B cell (primary cell): ENCODE measurements around the gene HHAT. TPM values are rescaled to one million over a fixed set of nuclear protein-coding genes. Genes with fewer than 3 reads are reported as not detected.

ENCODE experiments used
- ATAC-seq: fragments of 200-7000 bp; cut with Tn5 transposase; one replicate; pipeline ENCODE4 v1.10.0; 2021; ENCODE audit warnings: low read depth, mild to moderate bottlenecking, moderate number of reproducible peaks, moderate library complexity
- CTCF ChIA-PET: fragments of 350-600 bp; sonication (Branson Sonifier 250); formaldehyde crosslinking; loops from one replicate; lab custom pipeline; 2021; ENCODE audit warnings: antibody characterized with exemption, inconsistent platforms; lab: Charles Lee
- POLR2A ChIA-PET: fragments of 350-600 bp; sonication (Branson Sonifier 250); formaldehyde crosslinking; loops from one replicate; lab custom pipeline; 2021; ENCODE audit warnings: antibody characterized with exemption; lab: Charles Lee
- DNase-seq: peaks from one replicate; pipeline ENCODE4 v3.0.0; 2013
- H2AFZ ChIP-seq: 2 replicates; pipeline ENCODE4 v1.6.1; 2012; ENCODE audit warnings: mild to moderate bottlenecking, low read depth, low read length; ENCODE audit not compliant: insufficient read depth, poor library complexity, severe bottlenecking
- H3K27ac ChIP-seq, 2 donors: 1 replicate in 1 of 2; 2 replicates in 1 of 2; pipeline ENCODE4 v1.5.1; 2012 to 2013; ENCODE audit warnings: low read length in 2 of 2, mild to moderate bottlenecking in 2 of 2, moderate library complexity in 1 of 2
- H3K27me3 ChIP-seq, 4 experiments: fragments of 200-600 bp in 1 of 4; sonication (generic) in 1 of 4; replicated peaks in 1 of 4; 1 replicate in 2 of 4; 2 replicates in 2 of 4; pipeline versions ENCODE4 v1.6.1 to v1.7.0; 2013 to 2016; ENCODE audit warnings: low read length in 3 of 4, mild to moderate bottlenecking in 2 of 4, mixed read lengths in 1 of 4, moderate library complexity in 1 of 4; ENCODE audit not compliant: insufficient read depth in 4 of 4, control insufficient read depth in 3 of 4; ENCODE audit errors: control extremely low read depth in 1 of 4
- H3K36me3 ChIP-seq, 2 experiments: replicated peaks in 1 of 2; 1 replicate in 1 of 2; 2 replicates in 1 of 2; pipeline versions ENCODE4 v1.6.1 to v1.7.1; 2013; ENCODE audit warnings: low read length in 1 of 2; ENCODE audit not compliant: insufficient read depth in 2 of 2, control insufficient read depth in 1 of 2; ENCODE audit errors: control extremely low read depth in 1 of 2, extremely low read depth in 1 of 2
- H3K4me1 ChIP-seq, 2 donors: fragments of 200-600 bp in 1 of 2; sonication (generic) in 1 of 2; 1 replicate in 1 of 2; 2 replicates in 1 of 2; pipeline versions ENCODE4 v1.5.1 to v1.6.1; 2013 to 2017; ENCODE audit warnings: low read length in 2 of 2; ENCODE audit not compliant: control insufficient read depth in 2 of 2, insufficient read depth in 2 of 2
- H3K4me2 ChIP-seq: replicated peaks from 2 replicates; pipeline ENCODE3; 2012; ENCODE audit warnings: mild to moderate bottlenecking, low read depth, low read length; ENCODE audit not compliant: poor library complexity, severe bottlenecking
- H3K4me3 ChIP-seq, 5 experiments: fragments of 200-600 bp in 1 of 5; sonication (generic) in 1 of 5; 1 replicate in 3 of 5; 2 replicates in 2 of 5; pipeline versions ENCODE4 v1.5.1 to v1.7.0; 2011 to 2016; ENCODE audit warnings: low read length in 4 of 5, mild to moderate bottlenecking in 4 of 5, low read depth in 2 of 5, control low read depth in 1 of 5, moderate library complexity in 1 of 5; ENCODE audit not compliant: insufficient read depth in 1 of 5; ENCODE audit errors: control extremely low read depth in 1 of 5, extremely low read depth in 1 of 5
- H3K79me2 ChIP-seq: fragments of 200-600 bp; sonication (generic); one replicate; pipeline ENCODE4 v1.6.0; 2016; ENCODE audit warnings: low read length; ENCODE audit not compliant: control insufficient read depth, insufficient read depth
- H3K9ac ChIP-seq: fragments of 200-600 bp; sonication (generic); 2 replicates; pipeline ENCODE4 v1.6.1; 2017; ENCODE audit warnings: mild to moderate bottlenecking, low read length, moderate library complexity
- H3K9me3 ChIP-seq, 3 donors: one replicate each; pipeline versions ENCODE4 v1.6.1 to v1.7.1; 2013; ENCODE audit warnings: low read length in 2 of 3; ENCODE audit not compliant: control insufficient read depth in 2 of 3, insufficient read depth in 1 of 3; ENCODE audit errors: control extremely low read depth in 1 of 3
- H4K20me1 ChIP-seq: 2 replicates; pipeline ENCODE4 v1.6.0; 2012; ENCODE audit warnings: mild to moderate bottlenecking, low read length; ENCODE audit not compliant: insufficient read depth, control insufficient read depth, poor library complexity, severe bottlenecking
- H3K27ac Mint-ChIP-seq: one replicate; pipeline ENCODE4 v1.8.0; 2021; ENCODE audit warnings: mixed read lengths
- H3K27me3 Mint-ChIP-seq: one replicate; pipeline ENCODE4 v1.8.0; 2021; ENCODE audit warnings: mixed read lengths
- H3K4me1 Mint-ChIP-seq: one replicate; pipeline ENCODE4 v1.8.0; 2021; ENCODE audit warnings: mixed read lengths
- H3K4me3 Mint-ChIP-seq: one replicate; pipeline ENCODE4 v1.8.0; 2021; ENCODE audit warnings: mixed read lengths
- H3K9me3 Mint-ChIP-seq: one replicate; pipeline ENCODE4 v1.8.0; 2022; ENCODE audit warnings: mixed read lengths; ENCODE audit not compliant: insufficient read depth
- CTCF ChIP-seq: fragments of 200-600 bp; IDR thresholded peaks from one replicate; pipeline ENCODE4 v1.8.0; 2022; ENCODE audit warnings: antibody characterized with exemption, mild to moderate bottlenecking
- EZH2 ChIP-seq: IDR thresholded peaks from 2 replicates; pipeline ENCODE4 v1.6.1; 2012; ENCODE audit warnings: borderline replicate concordance, low read depth, mild to moderate bottlenecking, moderate library complexity, low read length; ENCODE audit not compliant: insufficient read depth, poor library complexity, severe bottlenecking
- WGBS: methylation state at CpG from one replicate; pipeline ENCODE4 v1.1.5; 2013; ENCODE audit warnings: missing lambda C conversion rate; ENCODE audit not compliant: insufficient coverage; 5-methylcytosine and 5-hydroxymethylcytosine counted together
- intact Hi-C: fragments of 100-400 bp; cut with micrococcal nuclease; formaldehyde crosslinking; loops from one replicate; pipeline ENCODE4 v1.10.0; 2022
- polyA plus RNA-seq: library from polyadenylated mRNA; depleted of rRNA; stranded (reverse); fragments of >200 nt; gene quantifications from 2 replicates; pipeline ENCODE4 v1.2.3, GENCODE V29; 2012
- total RNA-seq, 2 donors: library from RNA; stranded (reverse); fragments of 120-200 nt in 1 of 2; gene quantifications; 1 replicate in 1 of 2; 2 replicates in 1 of 2; pipeline versions ENCODE4 v1.2.3 to v1.2.4, GENCODE V29; 2013 to 2022

Gene HHAT
- total and polyA plus RNA-seq, 2 donors (not counting 1 experiment from before 2014, with no cell fraction given): 4.0 to 28.2 TPM

DNA sequence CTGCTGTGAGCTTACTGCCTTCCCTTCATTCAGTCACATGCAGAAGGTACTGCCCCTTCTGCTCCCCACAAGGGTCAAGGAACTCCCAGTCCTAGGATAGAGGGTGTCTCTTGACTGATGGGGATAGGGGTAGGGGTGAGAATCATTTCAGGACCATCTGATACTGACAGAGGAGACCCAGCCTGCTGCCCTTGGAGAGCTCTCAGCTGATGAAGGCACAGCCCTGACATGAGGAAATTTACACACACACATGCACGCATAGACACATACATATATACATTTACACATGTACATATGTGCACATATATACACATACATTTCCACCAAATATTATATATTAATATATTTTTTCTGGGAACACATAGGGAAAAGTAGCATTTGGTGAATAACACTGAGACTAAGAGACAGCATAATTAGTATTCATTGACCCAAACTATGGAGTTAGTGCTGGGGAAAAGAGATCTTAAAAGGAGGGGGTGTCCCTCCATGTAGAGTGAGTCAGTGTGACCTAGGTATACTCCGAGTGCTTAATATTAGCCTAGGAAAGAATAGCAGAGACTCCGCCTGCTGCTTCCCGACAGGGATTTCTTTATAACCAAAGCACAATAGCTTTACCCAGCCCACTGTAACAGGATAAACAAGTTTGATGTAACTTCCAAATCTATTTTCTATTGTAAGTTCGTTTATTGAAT lies 27.6 kb upstream of the HHAT start:
- Histone ChIP-seq H3K36me3 (no peaks in the 10 kb centered on the region), H3K27ac (no peak overlapping the region), H3K27me3 (peaks cover 0 to 7% (median 0%) of the 10 kb centered on the region in 4 experiments), H4K20me1 (no peaks in the 10 kb centered on the region), H3K79me2 (no peaks in the 10 kb centered on the region), H3K4me2 (no peak overlapping the region), H3K4me3 (no peak overlapping the region), H3K9me3 (no peaks in the 10 kb centered on the region), H2AFZ (no peak overlapping the region), H3K9ac (no peak overlapping the region), H3K4me1 (no peaks in the 10 kb centered on the region)
- Mint-ChIP-seq H3K4me1 (no peaks in the 10 kb centered on the region), H3K4me3 (no peak overlapping the region), H3K27ac (no peak overlapping the region), H3K9me3 (no peaks in the 10 kb centered on the region), H3K27me3 (peaks cover 38% of the 10 kb centered on the region)
- no peak for TF ChIP-seq CTCF
- no peak for TF ChIP-seq EZH2
- CTCF ChIA-PET: interaction anchor here (0.8 to 1.2 kb wide), 2 partner anchors 10 to 157 kb away, joined by 3 read pairs; no protein-coding TSS in a partner anchor
- DNase-seq: no peak
- ATAC-seq: no peak
- POLR2A ChIA-PET: no interaction called here
- intact Hi-C loops: no loop called here
- no CpG with 5 or more reads among the region's 5 CpGs for WGBS

- ChIA-PET POLR2A (no interaction called here), CTCF (interaction anchor here (0.8 to 1.2 kb wide), 2 partner anchors 9 to 158 kb away, joined by 3 read pairs; no protein-coding TSS in a partner anchor)
- no peaks in the 10 kb centered on the region for H3K4me1 ChIP-seq
- Mint-ChIP-seq H3K27ac (no peak overlapping the region), H3K9me3 (no peaks in the 10 kb centered on the region), H3K4me3 (no peak overlapping the region), H3K4me1 (no peaks in the 10 kb centered on the region), H3K27me3 (peaks cover 34% of the 10 kb centered on the region)
- no peak overlapping the region for H3K4me2 ChIP-seq
- H3K27ac ChIP-seq: no peak overlapping the region
- H3K9me3 ChIP-seq: no peaks in the 10 kb centered on the region
- no peaks in the 10 kb centered on the region for H4K20me1 ChIP-seq
- ATAC-seq (no peak), DNase-seq (no peak)
- intact Hi-C loops: no loop called here
- no peaks in the 10 kb centered on the region for H3K36me3 ChIP-seq
- no peaks in the 10 kb centered on the region for H3K79me2 ChIP-seq
- TF ChIP-seq EZH2 (no peak), CTCF (no peak)
- no peak overlapping the region for H3K4me3 ChIP-seq
- H3K27me3 ChIP-seq: peaks cover 0 to 7% (median 0%) of the 10 kb centered on the region in 4 experiments
- no peak overlapping the region for H2AFZ ChIP-seq
- WGBS: 97% methylated on average over 4 of the region's 7 CpGs
- H3K9ac ChIP-seq: no peak overlapping the region
These were observed 27.1 kb upstream of the HHAT start for GRCh38 chr1:210301615-210302000.
